HEK293 (cell line): ENCODE measurements around the gene TP53AIP1.

Experiments
- CTCF ChIA-PET: fragments of 350-600 bp; formaldehyde crosslinking; extraction: SDS; loops from one replicate; lab custom pipeline; 2021; ENCODE audit warnings: antibody characterized with exemption; lab: Yijun Ruan, JAX
- POLR2A ChIA-PET: fragments of 300-600 bp; formaldehyde crosslinking; extraction: SDS; loops from one replicate; lab custom pipeline; 2020; ENCODE audit warnings: antibody characterized with exemption, inconsistent platforms; lab: Yijun Ruan, JAX
- H3K27ac ChIP-seq: fragments of 200-500 bp; sonication (Bioruptor generic); 2 replicates; pipeline ENCODE4 v1.5.1; 2014; ENCODE audit warnings: low read depth, low read length, control low read depth, inconsistent platforms; ENCODE audit errors: extremely low read depth
- H3K36me3 ChIP-seq, 2 experiments: fragments of 200-500 bp in 1 of 2; sonication (Bioruptor generic) in 1 of 2; 1 replicate in 1 of 2; 2 replicates in 1 of 2; pipeline ENCODE4 v1.5.1; 2014 to 2017; ENCODE audit warnings: inconsistent platforms in 2 of 2, low read length in 2 of 2; ENCODE audit not compliant: control insufficient read depth in 2 of 2, insufficient read depth in 1 of 2
- H3K4me1 ChIP-seq: fragments of 200-500 bp; sonication (Bioruptor generic); 2 replicates; pipeline ENCODE4 v1.5.1; 2014; ENCODE audit warnings: mild to moderate bottlenecking, low read length, inconsistent platforms; ENCODE audit not compliant: control insufficient read depth, insufficient read depth
- H3K4me3 ChIP-seq: 2 replicates; pipeline ENCODE4 v1.5.1; 2011; ENCODE audit warnings: low read depth, mild to moderate bottlenecking, control low read depth, low read length, moderate library complexity
- H3K9me3 ChIP-seq: fragments of 200-500 bp; sonication (Bioruptor generic); 2 replicates; pipeline ENCODE4 v1.5.1; 2014; ENCODE audit warnings: low read depth, low read length, inconsistent platforms; ENCODE audit not compliant: control insufficient read depth, insufficient read depth
- KLF10 ChIP-seq: fragments of 450-650 bp; IDR thresholded peaks from 2 replicates; pipeline ENCODE4 v1.5.1; 2018; ENCODE audit warnings: missing biosample characterization, mild to moderate bottlenecking, missing genetic modification characterization
- KLF7 ChIP-seq: fragments of 450-650 bp; formaldehyde crosslinking; IDR thresholded peaks from 2 replicates; pipeline ENCODE4 v1.5.1; 2016; ENCODE audit warnings: missing biosample characterization, missing genetic modification characterization, borderline replicate concordance
- MZF1 ChIP-seq: fragments of 450-650 bp; formaldehyde crosslinking; IDR thresholded peaks from 2 replicates; pipeline ENCODE4 v1.5.1; 2017; ENCODE audit warnings: missing biosample characterization, missing genetic modification characterization, borderline replicate concordance
- SALL2 ChIP-seq: fragments of 450-650 bp; formaldehyde crosslinking; IDR thresholded peaks from 2 replicates; pipeline ENCODE4 v1.5.0; 2017; ENCODE audit warnings: missing biosample characterization, mild to moderate bottlenecking, missing genetic modification characterization, borderline replicate concordance
- SCRT1 ChIP-seq: fragments of 450-650 bp; formaldehyde crosslinking; IDR thresholded peaks from 2 replicates; pipeline ENCODE4 v1.5.1; 2016; ENCODE audit warnings: missing biosample characterization, missing genetic modification characterization, borderline replicate concordance
- SP3 ChIP-seq: fragments of 450-650 bp; formaldehyde crosslinking; IDR thresholded peaks from 2 replicates; pipeline ENCODE4 v1.5.1; 2016; ENCODE audit warnings: missing biosample characterization, missing genetic modification characterization
- TRIM28 ChIP-seq: IDR thresholded peaks from 2 replicates; pipeline ENCODE4 v1.6.1; 2011; ENCODE audit warnings: low read length, control low read depth, borderline replicate concordance
- WT1 ChIP-seq: fragments of 450-650 bp; formaldehyde crosslinking; IDR thresholded peaks from 2 replicates; pipeline ENCODE4 v1.5.1; 2016; ENCODE audit warnings: missing biosample characterization, missing genetic modification characterization
- YY2 ChIP-seq: fragments of 450-650 bp; formaldehyde crosslinking; IDR thresholded peaks from 2 replicates; pipeline ENCODE4 v1.5.1; 2016; ENCODE audit warnings: missing biosample characterization, missing genetic modification characterization
- ZBTB44 ChIP-seq: fragments of 450-650 bp; IDR thresholded peaks from 2 replicates; pipeline ENCODE4 v1.5.1; 2018; ENCODE audit warnings: missing biosample characterization, mild to moderate bottlenecking, missing genetic modification characterization
- ZBTB7A ChIP-seq: fragments of 450-650 bp; formaldehyde crosslinking; IDR thresholded peaks from 2 replicates; pipeline ENCODE4 v1.5.1; 2016; ENCODE audit warnings: low read depth, missing biosample characterization, missing genetic modification characterization
- ZNF112 ChIP-seq: fragments of 450-650 bp; formaldehyde crosslinking; IDR thresholded peaks from 2 replicates; pipeline ENCODE4 v1.5.0; 2017; ENCODE audit warnings: missing biosample characterization, missing genetic modification characterization
- ZNF121 ChIP-seq: fragments of 450-650 bp; formaldehyde crosslinking; IDR thresholded peaks from 2 replicates; pipeline ENCODE4 v1.5.1; 2016; ENCODE audit warnings: missing biosample characterization, missing genetic modification characterization
- ZNF155 ChIP-seq: fragments of 450-650 bp; formaldehyde crosslinking; IDR thresholded peaks from 2 replicates; pipeline ENCODE4 v1.5.1; 2016; ENCODE audit warnings: missing biosample characterization, missing genetic modification characterization
- ZNF169 ChIP-seq: fragments of 450-650 bp; formaldehyde crosslinking; IDR thresholded peaks from 2 replicates; pipeline ENCODE4 v1.5.1; 2016; ENCODE audit warnings: missing biosample characterization, missing genetic modification characterization
- ZNF2 ChIP-seq: fragments of 450-650 bp; formaldehyde crosslinking; IDR thresholded peaks from 2 replicates; pipeline ENCODE4 v1.5.1; 2016; ENCODE audit warnings: missing biosample characterization, missing genetic modification characterization
- ZNF202 ChIP-seq: fragments of 450-650 bp; formaldehyde crosslinking; IDR thresholded peaks from 2 replicates; pipeline ENCODE4 v1.5.1; 2016; ENCODE audit warnings: missing biosample characterization, missing genetic modification characterization, borderline replicate concordance
- ZNF274 ChIP-seq, 2 experiments: fragments of 200-500 bp in 1 of 2; fragments of 450-650 bp in 1 of 2; sonication (Bioruptor generic) in 1 of 2; formaldehyde crosslinking in 1 of 2; IDR thresholded peaks; 2 replicates each; pipeline versions ENCODE4 v1.5.1 to v1.6.1; 2014 to 2016; ENCODE audit warnings: borderline replicate concordance in 1 of 2, inconsistent platforms in 1 of 2, low read length in 1 of 2, missing biosample characterization in 1 of 2, missing genetic modification characterization in 1 of 2
- ZNF311 ChIP-seq: fragments of 450-650 bp; formaldehyde crosslinking; IDR thresholded peaks from 2 replicates; pipeline ENCODE4 v1.5.1; 2017; ENCODE audit warnings: missing biosample characterization, missing genetic modification characterization, borderline replicate concordance
- ZNF341 ChIP-seq: fragments of 450-650 bp; formaldehyde crosslinking; IDR thresholded peaks from 2 replicates; pipeline ENCODE4; 2016; ENCODE audit warnings: low read depth, missing biosample characterization, missing genetic modification characterization
- ZNF362 ChIP-seq: fragments of 450-650 bp; formaldehyde crosslinking; IDR thresholded peaks from 2 replicates; pipeline ENCODE4 v1.5.1; 2016; ENCODE audit warnings: missing biosample characterization, missing genetic modification characterization
- ZNF366 ChIP-seq: fragments of 450-650 bp; formaldehyde crosslinking; conservative IDR thresholded peaks from 2 replicates; pipeline ENCODE4 v1.5.1; 2016; ENCODE audit warnings: missing biosample characterization, missing genetic modification characterization
- ZNF416 ChIP-seq: fragments of 450-650 bp; formaldehyde crosslinking; IDR thresholded peaks from 2 replicates; pipeline ENCODE4 v1.5.1; 2016; ENCODE audit warnings: missing biosample characterization, missing genetic modification characterization
- ZNF426 ChIP-seq: fragments of 450-650 bp; formaldehyde crosslinking; IDR thresholded peaks from 2 replicates; pipeline ENCODE4 v1.5.1; 2017; ENCODE audit warnings: missing biosample characterization, missing genetic modification characterization, mild to moderate bottlenecking, inconsistent platforms, moderate library complexity
- ZNF488 ChIP-seq: fragments of 450-650 bp; formaldehyde crosslinking; IDR thresholded peaks from 2 replicates; pipeline ENCODE4 v1.5.1; 2016; ENCODE audit warnings: missing biosample characterization, missing genetic modification characterization
- ZNF529 ChIP-seq: fragments of 450-650 bp; formaldehyde crosslinking; IDR thresholded peaks from 2 replicates; pipeline ENCODE4 v1.5.1; 2017; ENCODE audit warnings: missing genetic modification characterization, missing biosample characterization; ENCODE audit not compliant: insufficient replicate concordance
- ZNF544 ChIP-seq: fragments of 450-650 bp; formaldehyde crosslinking; IDR thresholded peaks from 2 replicates; pipeline ENCODE4 v1.5.0; 2017; ENCODE audit warnings: missing biosample characterization, missing genetic modification characterization
- ZNF600 ChIP-seq: fragments of 450-650 bp; formaldehyde crosslinking; IDR thresholded peaks from 2 replicates; pipeline ENCODE4 v1.5.1; 2016; ENCODE audit warnings: missing biosample characterization, missing genetic modification characterization
- ZNF629 ChIP-seq: fragments of 450-650 bp; formaldehyde crosslinking; IDR thresholded peaks from 2 replicates; pipeline ENCODE4 v1.5.1; 2017; ENCODE audit warnings: missing biosample characterization, missing genetic modification characterization
- ZNF747 ChIP-seq: fragments of 450-650 bp; formaldehyde crosslinking; IDR thresholded peaks from 2 replicates; pipeline ENCODE4 v1.5.1; 2016; ENCODE audit warnings: missing biosample characterization, missing genetic modification characterization
- ZNF785 ChIP-seq: fragments of 450-650 bp; formaldehyde crosslinking; IDR thresholded peaks from 2 replicates; pipeline ENCODE4 v1.5.1; 2016; ENCODE audit warnings: missing biosample characterization, missing genetic modification characterization
- ZSCAN16 ChIP-seq: fragments of 450-650 bp; formaldehyde crosslinking; IDR thresholded peaks from 2 replicates; pipeline ENCODE4 v1.5.1; 2016; ENCODE audit warnings: missing biosample characterization, missing genetic modification characterization
- TF ChIP-seq, protein P1 (sequence below): fragments of 450-650 bp; formaldehyde crosslinking; IDR thresholded peaks from 2 replicates; pipeline ENCODE4 v1.5.0; 2017; ENCODE audit warnings: missing biosample characterization, missing genetic modification characterization, borderline replicate concordance
- TF ChIP-seq, protein P2 (sequence below): fragments of 450-650 bp; formaldehyde crosslinking; IDR thresholded peaks from 2 replicates; pipeline ENCODE4 v1.5.1; 2017; ENCODE audit warnings: missing biosample characterization, mild to moderate bottlenecking, missing genetic modification characterization, moderate library complexity

TP53AIP1 gene

DNA sequence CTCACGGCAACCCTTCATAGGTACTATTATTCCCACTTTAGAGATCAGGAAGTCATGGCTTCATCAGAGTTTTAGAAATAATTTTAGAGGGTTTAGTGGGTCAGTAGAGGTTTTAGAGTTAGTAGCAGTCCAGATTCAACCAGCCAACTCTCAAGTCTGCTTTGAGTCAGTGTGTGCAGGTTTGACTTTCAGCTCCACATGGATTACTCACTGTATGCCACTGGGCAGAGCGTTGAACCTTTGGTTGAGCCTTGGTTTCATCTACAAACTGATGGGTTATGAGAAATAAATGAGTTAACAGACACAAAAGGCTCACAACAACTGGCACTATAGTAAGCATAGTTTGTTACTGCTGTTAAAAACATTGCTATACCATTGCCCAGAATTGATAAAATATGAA lies 19.0 kb upstream of the TP53AIP1 start:
- H3K4me3 ChIP-seq, result no peak overlapping the region
- ChIA-PET CTCF (interaction anchor here (18.1 kb wide), 1 partner anchor 73 kb away, joined by 556 read pairs; the partner anchor contains the start of gene KCNJ5), POLR2A (no interaction called here)

DNA sequence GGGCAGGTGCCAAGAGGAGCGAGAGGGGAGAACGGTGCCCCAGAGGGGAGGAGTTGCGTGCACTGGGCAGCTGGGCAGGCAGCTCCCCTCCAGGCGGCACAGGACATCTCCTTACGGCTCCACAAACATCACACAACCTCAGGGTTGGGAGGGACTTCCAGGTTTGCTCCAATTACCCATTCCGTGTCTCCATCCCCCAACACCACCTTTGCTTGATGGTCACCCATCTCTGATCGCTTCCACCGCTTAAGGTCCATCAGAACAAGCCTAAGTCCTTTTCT lies 14.5 kb upstream of the TP53AIP1 start:
- no peaks in the 10 kb centered on the region for H3K36me3 ChIP-seq
- no peak overlapping the region for H3K27ac ChIP-seq
- ChIA-PET CTCF (interaction anchor here (0.6 to 18.1 kb wide), 22 partner anchors 10 to 835 kb away, joined by 3 to 556 read pairs (median 5); partner anchors contain the start of gene KCNJ5), POLR2A (interaction anchor here (1.9 kb wide), 1 partner anchor 72 kb away, joined by 14 read pairs; no protein-coding TSS in a partner anchor)
- H3K4me1 ChIP-seq, result no peaks in the 10 kb centered on the region
- no peak overlapping the region for H3K4me3 ChIP-seq
- H3K9me3 ChIP-seq, result no peaks in the 10 kb centered on the region
- no peak for TF ChIP-seq ZNF311 (tag by site-specific recombination)
- no peak for TF ChIP-seq ZNF155 (tag by site-specific recombination)
- no peak for TF ChIP-seq ZBTB7A
- no peak for TF ChIP-seq ZNF488
- no peak for TF ChIP-seq KLF10 (tag by site-specific recombination)
- no peak for TF ChIP-seq SCRT1 (tag by site-specific recombination)
- TF ChIP-seq TRIM28, result no peak
- TF ChIP-seq ZNF112 (tag by site-specific recombination), result no peak
- no peak for TF ChIP-seq WT1
- TF ChIP-seq ZNF426 (tag by site-specific recombination), result no peak
- no peak for TF ChIP-seq ZNF362 (tag by site-specific recombination)
- TF ChIP-seq ZNF747 (tag by site-specific recombination), result no peak
- no peak for TF ChIP-seq YY2 (tag by site-specific recombination)
- TF ChIP-seq, protein P1, sequence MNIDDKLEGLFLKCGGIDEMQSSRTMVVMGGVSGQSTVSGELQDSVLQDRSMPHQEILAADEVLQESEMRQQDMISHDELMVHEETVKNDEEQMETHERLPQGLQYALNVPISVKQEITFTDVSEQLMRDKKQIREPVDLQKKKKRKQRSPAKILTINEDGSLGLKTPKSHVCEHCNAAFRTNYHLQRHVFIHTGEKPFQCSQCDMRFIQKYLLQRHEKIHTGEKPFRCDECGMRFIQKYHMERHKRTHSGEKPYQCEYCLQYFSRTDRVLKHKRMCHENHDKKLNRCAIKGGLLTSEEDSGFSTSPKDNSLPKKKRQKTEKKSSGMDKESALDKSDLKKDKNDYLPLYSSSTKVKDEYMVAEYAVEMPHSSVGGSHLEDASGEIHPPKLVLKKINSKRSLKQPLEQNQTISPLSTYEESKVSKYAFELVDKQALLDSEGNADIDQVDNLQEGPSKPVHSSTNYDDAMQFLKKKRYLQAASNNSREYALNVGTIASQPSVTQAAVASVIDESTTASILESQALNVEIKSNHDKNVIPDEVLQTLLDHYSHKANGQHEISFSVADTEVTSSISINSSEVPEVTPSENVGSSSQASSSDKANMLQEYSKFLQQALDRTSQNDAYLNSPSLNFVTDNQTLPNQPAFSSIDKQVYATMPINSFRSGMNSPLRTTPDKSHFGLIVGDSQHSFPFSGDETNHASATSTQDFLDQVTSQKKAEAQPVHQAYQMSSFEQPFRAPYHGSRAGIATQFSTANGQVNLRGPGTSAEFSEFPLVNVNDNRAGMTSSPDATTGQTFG, result no peak
- no peak for TF ChIP-seq ZNF529
- no peak for TF ChIP-seq ZNF600 (tag by site-specific recombination)
- TF ChIP-seq ZNF2 (tag by site-specific recombination), result no peak

More for the DNA sequence above, 19.0 kb upstream of the TP53AIP1 start:
- TF ChIP-seq ZNF629 (no peak), ZNF341 (no peak), ZNF416 (tag by site-specific recombination) (no peak), KLF7 (tag by site-specific recombination) (no peak), ZNF600 (tag by site-specific recombination) (no peak), ZBTB44 (no peak), ZNF202 (tag by site-specific recombination) (no peak), ZNF544 (tag by site-specific recombination) (no peak), ZNF785 (tag by site-specific recombination) (no peak), MZF1 (tag by site-specific recombination) (no peak), SALL2 (tag by site-specific recombination) (no peak), ZSCAN16 (tag by site-specific recombination) (no peak), ZNF169 (tag by site-specific recombination) (no peak), ZNF366 (no peak), ZNF274 (IDR thresholded peaks at IDR 0.05; ENCODE audit: low read length) (no peak), ZNF274 (tag by site-specific recombination; IDR thresholded peaks at IDR 0.05; ENCODE audit: borderline replicate concordance) (no peak), SP3 (tag by site-specific recombination) (no peak), ZNF121 (no peak)
- TF ChIP-seq, protein P2, sequence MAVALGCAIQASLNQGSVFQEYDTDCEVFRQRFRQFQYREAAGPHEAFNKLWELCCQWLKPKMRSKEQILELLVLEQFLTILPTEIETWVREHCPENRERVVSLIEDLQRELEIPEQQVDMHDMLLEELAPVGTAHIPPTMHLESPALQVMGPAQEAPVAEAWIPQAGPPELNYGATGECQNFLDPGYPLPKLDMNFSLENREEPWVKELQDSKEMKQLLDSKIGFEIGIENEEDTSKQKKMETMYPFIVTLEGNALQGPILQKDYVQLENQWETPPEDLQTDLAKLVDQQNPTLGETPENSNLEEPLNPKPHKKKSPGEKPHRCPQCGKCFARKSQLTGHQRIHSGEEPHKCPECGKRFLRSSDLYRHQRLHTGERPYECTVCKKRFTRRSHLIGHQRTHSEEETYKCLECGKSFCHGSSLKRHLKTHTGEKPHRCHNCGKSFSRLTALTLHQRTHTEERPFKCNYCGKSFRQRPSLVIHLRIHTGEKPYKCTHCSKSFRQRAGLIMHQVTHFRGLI, result no peak
- no peaks in the 10 kb centered on the region for H3K9me3 ChIP-seq
- H3K4me1 ChIP-seq, result peaks cover 4% of the 10 kb centered on the region
- H3K27ac ChIP-seq, result no peak overlapping the region
- no peaks in the 10 kb centered on the region for H3K36me3 ChIP-seq
